Gastroesophageal sphincter (tissue), 3 donors: ENCODE measurements around the gene ABCA4.

Source experiments
- EP300 ChIP-seq: sonication (generic); formaldehyde crosslinking; IDR thresholded peaks from one replicate; pipeline ENCODE4 v1.6.1; 2017; ENCODE audit warnings: antibody characterized with exemption, mild to moderate bottlenecking
- POLR2A ChIP-seq, 2 donors: fragments of 450-650 bp; IDR thresholded peaks; one replicate each; pipeline ENCODE4 v1.6.1; 2017; ENCODE audit warnings: antibody characterized with exemption in 2 of 2, mild to moderate bottlenecking in 2 of 2, moderate library complexity in 1 of 2
- TF ChIP-seq, protein P1 (sequence below), 4 experiments: fragments of 200-600 bp in 2 of 4; fragments of 450-650 bp in 2 of 4; sonication (generic) in 1 of 4; IDR thresholded peaks; one replicate each; pipeline ENCODE4 v1.5.1; 2017 to 2019; ENCODE audit warnings: antibody characterized with exemption in 4 of 4, mild to moderate bottlenecking in 2 of 4, moderate library complexity in 2 of 4

DNA sequence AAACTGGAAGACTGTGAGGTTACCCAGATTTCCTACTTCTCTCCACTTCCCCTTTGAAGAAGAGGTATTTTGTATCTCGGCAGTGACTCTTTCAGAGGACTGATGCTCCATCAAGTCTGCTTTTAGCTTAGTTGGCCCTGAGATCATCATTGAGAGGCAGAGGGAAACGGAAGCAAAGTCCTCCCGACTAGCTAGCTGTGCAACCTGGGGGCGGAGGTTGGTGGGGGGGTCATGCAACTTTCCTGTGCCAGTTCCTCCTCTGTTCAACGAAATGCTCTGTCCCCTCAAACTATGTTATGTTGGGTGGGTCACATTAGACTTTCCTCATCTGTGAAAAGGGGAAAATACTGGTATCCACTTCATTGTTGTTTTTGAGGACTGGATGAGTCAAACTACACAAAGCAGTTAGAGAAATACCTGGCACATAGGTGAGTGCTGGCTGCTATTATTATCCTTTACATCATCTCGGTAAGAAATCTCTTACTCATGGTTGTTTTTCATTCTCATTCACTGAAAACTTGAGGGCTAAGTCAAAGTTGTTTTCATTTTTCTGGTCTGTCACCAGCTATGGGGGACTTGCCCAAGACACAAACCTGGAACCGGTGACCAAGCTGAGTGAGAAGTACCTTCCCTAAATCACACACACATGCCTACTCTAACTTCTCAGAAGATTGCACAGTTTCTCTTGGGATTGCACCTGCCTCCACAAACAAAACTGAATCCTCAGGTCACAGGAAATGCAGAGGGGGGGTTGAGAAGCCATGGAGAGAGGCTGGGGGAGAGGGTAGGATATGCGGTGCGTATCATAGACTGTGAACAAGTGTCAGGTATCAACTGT is 83.3 kb downstream of the ABCA4 start:
- TF ChIP-seq POLR2A (IDR thresholded peaks at IDR 0.05) = no peak
- TF ChIP-seq, protein P1, sequence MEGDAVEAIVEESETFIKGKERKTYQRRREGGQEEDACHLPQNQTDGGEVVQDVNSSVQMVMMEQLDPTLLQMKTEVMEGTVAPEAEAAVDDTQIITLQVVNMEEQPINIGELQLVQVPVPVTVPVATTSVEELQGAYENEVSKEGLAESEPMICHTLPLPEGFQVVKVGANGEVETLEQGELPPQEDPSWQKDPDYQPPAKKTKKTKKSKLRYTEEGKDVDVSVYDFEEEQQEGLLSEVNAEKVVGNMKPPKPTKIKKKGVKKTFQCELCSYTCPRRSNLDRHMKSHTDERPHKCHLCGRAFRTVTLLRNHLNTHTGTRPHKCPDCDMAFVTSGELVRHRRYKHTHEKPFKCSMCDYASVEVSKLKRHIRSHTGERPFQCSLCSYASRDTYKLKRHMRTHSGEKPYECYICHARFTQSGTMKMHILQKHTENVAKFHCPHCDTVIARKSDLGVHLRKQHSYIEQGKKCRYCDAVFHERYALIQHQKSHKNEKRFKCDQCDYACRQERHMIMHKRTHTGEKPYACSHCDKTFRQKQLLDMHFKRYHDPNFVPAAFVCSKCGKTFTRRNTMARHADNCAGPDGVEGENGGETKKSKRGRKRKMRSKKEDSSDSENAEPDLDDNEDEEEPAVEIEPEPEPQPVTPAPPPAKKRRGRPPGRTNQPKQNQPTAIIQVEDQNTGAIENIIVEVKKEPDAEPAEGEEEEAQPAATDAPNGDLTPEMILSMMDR (IDR thresholded peaks at IDR 0.05) = no peak
- no peak for TF ChIP-seq EP300
